NCI-H526 (cell line): ENCODE measurements around the gene VASH2.

Experiments
- DNase-seq, 2 experiments: peaks; one replicate each; lab custom pipeline; 2025; lab: John Stamatoyannopoulos, UW

VASH2 gene

GRCh38 chr1:212930986-212931678 lies 19.2 kb upstream of the VASH2 start:
- DNase-seq = no peak

DNA sequence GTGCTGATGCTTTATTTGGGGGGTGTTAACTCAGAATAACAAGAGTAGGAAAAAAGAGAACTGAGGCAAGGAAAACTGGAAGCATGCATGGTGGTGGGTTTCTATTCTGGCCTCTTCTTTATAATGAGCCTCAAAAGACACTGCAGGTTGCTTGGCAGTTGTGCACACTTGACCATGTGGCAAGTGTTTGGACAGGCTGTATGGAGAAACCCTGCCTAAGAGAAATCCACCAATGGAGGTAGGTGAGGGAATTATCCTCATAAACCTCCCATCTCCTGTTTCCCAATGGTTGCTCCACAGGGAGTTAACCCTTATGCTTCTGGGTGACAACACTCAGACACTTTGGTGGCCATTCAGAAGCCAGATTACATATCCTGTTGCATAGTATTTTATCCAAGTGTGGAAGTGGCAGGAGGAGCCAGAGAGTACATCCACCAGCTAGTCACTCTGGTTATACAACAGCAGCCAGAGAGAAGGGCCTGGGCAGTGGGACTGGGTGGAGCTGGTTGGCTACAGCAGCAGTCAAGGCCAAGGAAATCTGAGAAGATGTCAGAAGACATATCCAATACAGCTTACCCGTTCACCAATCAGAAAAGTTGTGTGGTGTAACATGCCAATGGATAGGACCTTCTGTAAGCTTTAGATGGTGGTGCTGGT lies 16.4 kb upstream of the VASH2 start:
- no peak for DNase-seq

DNA sequence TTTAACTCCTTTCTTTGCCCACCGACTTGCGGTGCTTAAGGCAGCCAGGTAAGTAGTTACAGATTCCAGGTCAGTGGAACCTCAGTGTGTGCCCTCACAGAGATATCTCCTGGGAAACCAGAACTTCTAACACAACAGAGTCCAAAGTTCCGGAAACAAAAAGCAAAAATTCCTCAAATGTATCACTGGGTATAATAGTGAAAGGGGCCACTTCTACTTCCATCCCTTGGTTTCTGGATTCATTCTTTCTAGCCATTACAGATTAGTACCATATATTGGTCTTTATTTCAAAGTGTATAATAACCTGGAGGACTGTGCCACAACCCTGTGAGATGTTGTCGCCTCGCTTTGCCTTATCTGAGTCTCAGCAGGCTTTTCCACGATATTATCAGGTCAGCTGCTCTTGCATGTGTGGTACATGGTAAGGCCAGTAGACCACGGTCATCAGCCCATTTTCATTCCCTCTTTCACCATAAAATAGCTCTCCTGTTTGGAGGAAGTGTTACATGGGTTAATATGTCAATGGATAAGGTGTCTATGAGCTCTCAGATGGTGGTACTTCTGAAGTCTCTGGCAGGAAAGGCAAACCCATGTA lies 14.9 kb upstream of the VASH2 start:
- DNase-seq = no peak

DNA sequence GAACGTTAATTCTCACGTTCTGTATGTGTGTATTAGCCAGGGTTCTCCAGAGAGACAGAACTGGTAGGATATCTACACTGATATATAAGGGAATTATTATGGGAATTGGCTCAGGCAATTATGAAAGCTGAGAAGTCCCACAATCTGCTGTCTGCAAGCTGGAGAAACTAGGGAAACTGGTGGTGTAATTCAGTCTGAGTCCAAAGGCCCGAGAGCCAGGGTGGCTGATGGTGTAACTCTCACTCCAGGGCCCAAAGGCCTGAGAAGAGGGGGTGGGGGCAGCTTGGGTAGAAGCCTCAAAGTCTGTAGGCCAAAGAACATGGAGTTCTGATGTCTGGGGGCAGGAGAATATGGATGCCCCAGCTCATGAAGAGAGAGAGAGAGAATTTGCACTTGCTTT lies 13.3 kb upstream of the VASH2 start:
- no peak for DNase-seq

- no peak for DNase-seq
Measured at GRCh38 chr1:212938846-212939245, 11.5 kb upstream of the VASH2 start.

DNA sequence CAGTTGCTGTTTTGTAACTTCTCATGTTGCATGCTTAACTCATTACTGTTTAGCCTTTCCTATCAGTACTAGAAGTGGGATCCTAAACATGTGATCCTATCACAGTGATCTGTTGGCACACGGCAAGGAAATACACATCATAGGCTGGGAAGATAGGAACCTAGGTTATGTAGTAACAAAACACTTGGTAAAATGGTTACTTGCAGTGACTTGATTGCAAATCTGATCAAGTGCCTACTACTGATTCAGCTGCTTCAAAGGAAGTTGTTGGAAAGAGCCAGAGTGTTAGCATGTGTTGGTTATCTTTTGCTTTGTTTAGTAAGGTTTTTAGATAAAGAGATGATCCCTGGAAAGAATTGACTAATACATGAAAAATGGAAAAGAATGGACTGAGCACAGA lies 8.9 kb upstream of the VASH2 start:
- DNase-seq = no peak

GRCh38 chr1:212942679-212943392 lies 7.5 kb upstream of the VASH2 start:
- no peak for DNase-seq

- DNase-seq = no peak
Measured at GRCh38 chr1:212943393-212943710, 7.0 kb upstream of the VASH2 start.

DNA sequence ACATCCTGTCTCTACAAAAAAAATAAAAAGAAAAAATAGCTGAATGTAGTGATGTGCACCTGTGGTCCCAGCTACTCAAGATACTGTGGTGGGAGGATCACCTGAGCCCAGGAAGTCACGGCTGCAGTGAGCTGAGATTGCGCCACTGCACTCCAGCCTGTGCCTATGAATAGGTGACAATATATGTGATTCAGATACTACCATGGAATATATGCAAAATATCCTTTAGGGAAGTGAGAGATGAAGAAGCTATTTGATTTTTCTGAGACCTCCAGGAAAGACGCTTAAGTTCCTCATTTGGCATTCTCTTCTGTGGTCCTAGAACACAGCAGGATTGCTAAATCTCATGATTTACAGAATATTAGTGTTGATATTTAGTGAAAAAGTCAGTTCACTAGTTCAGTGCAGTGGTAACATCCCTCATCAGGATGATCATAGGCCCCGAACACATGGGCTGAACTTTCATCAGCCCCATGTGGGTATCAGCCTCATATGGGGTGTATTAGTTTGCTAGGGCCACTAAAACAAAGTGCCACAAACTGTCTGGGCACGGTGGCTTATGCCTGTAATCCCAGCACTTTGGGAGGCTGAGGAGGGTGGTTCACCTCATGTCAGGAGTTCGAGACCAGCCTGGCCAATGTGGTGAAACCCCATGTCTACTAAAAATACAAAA lies 6.0 kb upstream of the VASH2 start:
- no peak for DNase-seq

DNA sequence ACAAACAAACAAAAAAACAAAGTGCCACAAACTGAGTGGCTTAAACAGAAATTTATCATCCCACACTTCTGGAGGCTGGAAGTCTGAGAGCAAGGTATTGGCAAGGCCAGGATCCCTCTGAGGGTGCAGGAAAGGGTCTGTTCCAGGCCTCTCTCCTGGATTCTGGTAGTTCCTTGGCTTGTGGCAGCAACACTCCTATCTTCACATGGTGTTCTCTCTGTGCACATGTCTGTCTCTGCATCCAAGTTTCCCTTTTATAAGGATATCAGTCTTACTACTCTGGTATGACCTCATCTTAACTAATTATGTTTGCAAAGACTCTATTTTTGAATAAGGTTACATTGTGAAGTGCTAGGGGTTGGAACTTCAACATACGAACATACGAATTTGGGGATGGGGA lies 5.3 kb upstream of the VASH2 start:
- DNase-seq = no peak

- DNase-seq = no peak
Measured at GRCh38 chr1:212945463-212946160, 4.7 kb upstream of the VASH2 start.

DNA sequence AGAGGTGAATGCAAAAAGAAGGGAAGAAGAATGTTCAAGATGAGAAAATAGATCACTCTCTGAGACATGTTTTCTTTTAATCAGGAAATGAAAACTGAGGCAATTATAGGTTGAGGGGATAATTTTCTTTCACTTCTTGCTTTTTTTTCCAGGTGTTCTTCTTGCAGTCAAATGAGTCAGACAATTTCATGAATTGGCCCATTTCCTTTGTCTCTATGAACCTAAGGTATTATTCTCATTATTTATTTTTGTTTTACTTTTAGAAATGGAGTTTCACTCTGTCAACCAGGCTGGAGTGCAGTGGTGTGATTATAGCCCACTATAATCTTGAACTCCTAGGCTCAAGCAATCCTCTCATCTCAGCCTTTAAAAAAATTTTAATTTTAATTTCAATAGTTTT lies 3.5 kb upstream of the VASH2 start:
- DNase-seq = no peak

- no peak for DNase-seq
Measured at GRCh38 chr1:212949771-212950170, 570 bp upstream of the VASH2 start.

DNA sequence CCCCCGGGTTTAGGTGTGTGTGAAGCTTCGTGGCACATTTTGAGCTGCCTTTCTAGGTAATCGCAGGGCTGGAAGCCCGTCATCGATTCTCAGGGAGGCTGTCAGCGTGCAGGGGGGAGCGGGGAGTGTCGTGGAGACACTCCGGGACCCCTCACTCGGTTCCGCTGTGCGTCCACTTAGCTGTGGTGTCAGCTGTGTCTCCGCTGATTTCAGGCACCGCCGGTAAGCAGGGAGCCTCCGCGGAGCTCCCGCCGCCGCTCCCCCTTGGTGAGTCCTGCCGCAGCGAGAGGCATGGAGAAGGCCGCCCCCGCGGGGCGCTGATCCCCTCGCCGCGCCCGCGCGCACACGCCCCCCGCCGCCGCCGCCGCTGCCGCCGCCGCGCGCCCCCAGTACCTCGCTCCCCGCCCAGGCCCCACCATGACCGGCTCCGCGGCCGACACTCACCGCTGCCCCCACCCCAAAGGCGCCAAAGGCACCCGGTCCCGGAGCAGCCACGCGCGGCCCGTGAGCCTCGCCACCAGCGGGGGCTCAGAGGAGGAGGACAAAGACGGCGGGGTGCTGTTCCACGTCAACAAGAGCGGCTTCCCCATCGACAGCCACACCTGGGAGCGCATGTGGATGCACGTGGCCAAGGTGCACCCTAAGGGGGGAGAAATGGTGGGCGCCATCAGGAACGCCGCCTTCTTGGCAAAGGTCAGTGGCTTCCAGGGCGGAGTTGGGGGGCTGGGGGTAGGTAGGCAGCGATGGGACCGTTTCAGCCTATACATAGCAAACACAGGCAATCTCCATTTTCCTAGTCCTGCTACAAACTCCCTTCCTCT lies 995 bp downstream of the VASH2 start:
- DNase-seq = no peak

- DNase-seq = no peak
Measured at GRCh38 chr1:212951947-212952640, 1.8 kb downstream of the VASH2 start.

DNA sequence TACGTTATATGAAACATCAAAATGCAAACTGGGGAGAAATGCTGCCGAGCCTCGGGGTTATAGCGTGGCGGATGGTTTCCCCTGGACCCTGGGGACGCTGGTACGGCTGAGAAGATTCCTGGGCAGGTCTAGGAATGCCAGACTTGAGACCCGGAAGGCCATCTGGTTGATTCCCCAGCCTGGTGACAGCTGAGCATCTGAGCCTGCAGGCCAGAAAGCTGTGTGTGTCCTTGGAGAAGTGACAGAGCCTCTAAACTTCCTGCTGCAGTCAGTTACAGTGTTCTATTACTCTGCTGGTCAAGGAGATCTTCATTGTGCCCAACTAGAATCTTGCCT lies 2.3 kb downstream of the VASH2 start:
- DNase-seq = no peak

GRCh38 chr1:212953321-212953720 lies 3.0 kb downstream of the VASH2 start:
- no peak for DNase-seq

DNA sequence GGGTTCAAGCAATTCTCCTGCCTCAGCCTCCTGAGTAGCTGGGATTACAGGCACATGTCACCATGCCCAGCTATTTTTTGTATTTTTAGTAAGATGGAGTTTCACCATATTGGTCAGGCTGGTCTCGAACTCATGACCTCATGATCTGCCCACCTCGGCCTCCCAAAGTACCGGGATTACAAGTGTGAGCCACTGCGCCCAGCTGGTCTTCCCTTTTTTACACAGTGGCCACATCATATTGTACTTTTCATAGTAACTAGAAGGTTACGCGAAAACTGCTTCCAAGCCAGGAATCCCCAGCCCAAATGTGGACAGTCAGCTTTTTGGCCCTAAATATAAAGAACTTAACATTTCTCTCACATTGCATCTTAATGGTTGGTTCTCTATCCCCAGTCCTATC lies 4.2 kb downstream of the VASH2 start:
- DNase-seq = no peak

DNA sequence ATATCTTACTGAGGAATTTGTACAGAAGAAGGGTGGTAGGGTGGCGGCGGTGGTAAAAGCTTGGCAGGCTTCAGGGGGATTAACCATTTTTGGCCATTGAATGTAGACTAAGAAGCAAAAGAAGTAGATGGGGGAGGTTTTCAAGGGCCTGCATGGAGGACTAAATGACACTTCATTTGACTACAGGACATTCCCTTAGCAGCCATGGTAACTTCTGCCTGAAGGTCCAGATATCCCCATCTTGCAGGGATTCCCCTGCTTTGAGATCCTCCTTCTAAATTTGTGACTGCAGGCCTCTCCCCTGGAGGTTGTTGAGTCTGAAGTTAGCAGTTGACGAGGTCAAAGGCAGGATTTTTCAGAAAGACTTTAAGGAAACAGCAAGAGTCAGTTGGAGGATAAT lies 4.8 kb downstream of the VASH2 start:
- no peak for DNase-seq

- no peak for DNase-seq
Measured at GRCh38 chr1:212955961-212956620, 5.8 kb downstream of the VASH2 start.
